ENCODE measurements around the gene RNF113B. TPM values are rescaled to one million over a fixed set of nuclear protein-coding genes. Genes with fewer than 3 reads are reported as not detected.

RNF113B gene
- total RNA-seq, 2 experiments from 2014 or later, result not detected

- Mint-ChIP-seq H3K36me3 (ENCODE audit: low read depth) (no peaks in the 10 kb centered on the region), H3K27me3 (no peaks in the 10 kb centered on the region), H3K4me1 (no peaks in the 10 kb centered on the region), H3K4me3 (no peak overlapping the region), H3K9me3 (no peaks in the 10 kb centered on the region), H3K27ac (no peak overlapping the region)
- ChIA-PET CTCF (interaction anchor here (0.9 kb wide), 1 partner anchor 15 kb away, joined by 3 read pairs; no protein-coding TSS in a partner anchor), POLR2A (no interaction called here)
- no peak for DNase-seq
These were observed 38.4 kb upstream of the RNF113B start for GRCh38 chr13:98215508-98215907.

- ChIA-PET CTCF (interaction anchor here (1.1 kb wide), 1 partner anchor 9 kb away, joined by 3 read pairs; no protein-coding TSS in a partner anchor), POLR2A (no interaction called here)
- H3K27me3 Mint-ChIP-seq, result no peaks in the 10 kb centered on the region
- DNase-seq, result no peak
- H3K27ac Mint-ChIP-seq, result no peak overlapping the region
- no peak overlapping the region for H3K4me3 Mint-ChIP-seq
- no peaks in the 10 kb centered on the region for H3K9me3 Mint-ChIP-seq
- no peaks in the 10 kb centered on the region for H3K4me1 Mint-ChIP-seq
- H3K36me3 Mint-ChIP-seq (ENCODE audit: low read depth), result no peaks in the 10 kb centered on the region
These were observed 37.6 kb upstream of the RNF113B start for GRCh38 chr13:98214707-98215106.

GRCh38 chr13:98214008-98214643, 37.1 kb upstream of the RNF113B start:
- Mint-ChIP-seq H3K36me3 (ENCODE audit: low read depth) (no peaks in the 10 kb centered on the region), H3K4me1 (no peaks in the 10 kb centered on the region), H3K4me3 (no peak overlapping the region), H3K27ac (no peak overlapping the region), H3K27me3 (no peaks in the 10 kb centered on the region), H3K9me3 (no peaks in the 10 kb centered on the region)
- no peak for DNase-seq
- ChIA-PET CTCF (interaction anchor here (1.1 kb wide), 1 partner anchor 9 kb away, joined by 3 read pairs; no protein-coding TSS in a partner anchor), POLR2A (no interaction called here)

- H3K4me3 Mint-ChIP-seq, result no peak overlapping the region
- ChIA-PET CTCF (no interaction called here), POLR2A (no interaction called here)
- no peak overlapping the region for H3K27ac Mint-ChIP-seq
- H3K36me3 Mint-ChIP-seq (ENCODE audit: low read depth), result no peaks in the 10 kb centered on the region
- no peaks in the 10 kb centered on the region for H3K4me1 Mint-ChIP-seq
- H3K27me3 Mint-ChIP-seq, result no peaks in the 10 kb centered on the region
- DNase-seq, result no peak
- no peaks in the 10 kb centered on the region for H3K9me3 Mint-ChIP-seq
These were observed 36.3 kb upstream of the RNF113B start for GRCh38 chr13:98213354-98213753.

GRCh38 chr13:98212763-98213162, 35.7 kb upstream of the RNF113B start:
- ChIA-PET CTCF (no interaction called here), POLR2A (no interaction called here)

GRCh38 chr13:98208606-98209005, 31.5 kb upstream of the RNF113B start:
- H3K4me1 Mint-ChIP-seq, result no peaks in the 10 kb centered on the region
- no peak overlapping the region for H3K27ac Mint-ChIP-seq
- POLR2A ChIA-PET, result no interaction called here
- H3K27me3 Mint-ChIP-seq, result no peaks in the 10 kb centered on the region
- no peaks in the 10 kb centered on the region for H3K9me3 Mint-ChIP-seq
- no peak for DNase-seq
- H3K4me3 Mint-ChIP-seq, result no peak overlapping the region
- CTCF ChIA-PET, result no interaction called here
- no peaks in the 10 kb centered on the region for H3K36me3 Mint-ChIP-seq (ENCODE audit: low read depth)

More at GRCh38 chr13:98212763-98213162, 35.7 kb upstream of the RNF113B start:
- Mint-ChIP-seq H3K27me3 (no peaks in the 10 kb centered on the region), H3K36me3 (ENCODE audit: low read depth) (no peaks in the 10 kb centered on the region), H3K9me3 (no peaks in the 10 kb centered on the region), H3K4me1 (no peaks in the 10 kb centered on the region), H3K4me3 (no peak overlapping the region), H3K27ac (no peak overlapping the region)
- no peak for DNase-seq

GRCh38 chr13:98207416-98207815, 30.3 kb upstream of the RNF113B start:
- POLR2A ChIA-PET, result no interaction called here
- no peaks in the 10 kb centered on the region for H3K27me3 Mint-ChIP-seq
- no peak overlapping the region for H3K4me3 Mint-ChIP-seq
- CTCF ChIA-PET, result interaction anchor here (0.6 kb wide), 1 partner anchor 141 kb away, joined by 3 read pairs; no protein-coding TSS in a partner anchor
- no peak for DNase-seq
- H3K27ac Mint-ChIP-seq, result no peak overlapping the region
- no peaks in the 10 kb centered on the region for H3K9me3 Mint-ChIP-seq
- H3K36me3 Mint-ChIP-seq (ENCODE audit: low read depth), result no peaks in the 10 kb centered on the region
- H3K4me1 Mint-ChIP-seq, result no peaks in the 10 kb centered on the region

GRCh38 chr13:98206946-98207345, 29.9 kb upstream of the RNF113B start:
- H3K27me3 Mint-ChIP-seq, result no peaks in the 10 kb centered on the region
- H3K4me1 Mint-ChIP-seq, result no peaks in the 10 kb centered on the region
- ChIA-PET CTCF (interaction anchor here (0.6 kb wide), 1 partner anchor 141 kb away, joined by 3 read pairs; no protein-coding TSS in a partner anchor), POLR2A (no interaction called here)
- H3K27ac Mint-ChIP-seq, result no peak overlapping the region
- no peaks in the 10 kb centered on the region for H3K36me3 Mint-ChIP-seq (ENCODE audit: low read depth)
- no peaks in the 10 kb centered on the region for H3K9me3 Mint-ChIP-seq
- H3K4me3 Mint-ChIP-seq, result no peak overlapping the region
- no peak for DNase-seq

- Mint-ChIP-seq H3K4me1 (no peaks in the 10 kb centered on the region), H3K27ac (no peak overlapping the region), H3K27me3 (peaks cover 3% of the 10 kb centered on the region), H3K9me3 (no peaks in the 10 kb centered on the region), H3K4me3 (no peak overlapping the region), H3K36me3 (ENCODE audit: low read depth) (no peaks in the 10 kb centered on the region)
- no peak for DNase-seq
- ChIA-PET CTCF (interaction anchor here (1.3 to 1.4 kb wide), 2 partner anchors 10 to 20 kb away, joined by 3 read pairs; no protein-coding TSS in a partner anchor), POLR2A (no interaction called here)
These were observed 27.5 kb upstream of the RNF113B start for GRCh38 chr13:98204546-98204945.

GRCh38 chr13:98203646-98204326, 26.7 kb upstream of the RNF113B start:
- DNase-seq, result no peak
- Mint-ChIP-seq H3K9me3 (no peaks in the 10 kb centered on the region), H3K4me1 (no peaks in the 10 kb centered on the region), H3K4me3 (no peak overlapping the region), H3K27me3 (peaks cover 5% of the 10 kb centered on the region), H3K27ac (no peak overlapping the region), H3K36me3 (ENCODE audit: low read depth) (no peaks in the 10 kb centered on the region)
- ChIA-PET CTCF (no interaction called here), POLR2A (no interaction called here)

- Mint-ChIP-seq H3K9me3 (no peaks in the 10 kb centered on the region), H3K4me1 (no peaks in the 10 kb centered on the region), H3K4me3 (no peak overlapping the region), H3K27me3 (peaks cover 5% of the 10 kb centered on the region), H3K27ac (no peak overlapping the region), H3K36me3 (ENCODE audit: low read depth) (no peaks in the 10 kb centered on the region)
- ChIA-PET CTCF (no interaction called here), POLR2A (no interaction called here)
- DNase-seq, result no peak
These were observed 24.9 kb upstream of the RNF113B start for GRCh38 chr13:98201984-98202383.

- no peaks in the 10 kb centered on the region for H3K4me1 Mint-ChIP-seq
- peaks cover 5% of the 10 kb centered on the region for H3K27me3 Mint-ChIP-seq
- H3K36me3 Mint-ChIP-seq (ENCODE audit: low read depth), result no peaks in the 10 kb centered on the region
- no peak overlapping the region for H3K27ac Mint-ChIP-seq
- H3K4me3 Mint-ChIP-seq, result no peak overlapping the region
- POLR2A ChIA-PET, result no interaction called here
- no peak for DNase-seq
- CTCF ChIA-PET, result no interaction called here
- H3K9me3 Mint-ChIP-seq, result no peaks in the 10 kb centered on the region
These were observed 24.1 kb upstream of the RNF113B start for GRCh38 chr13:98201189-98201588.

- ChIA-PET CTCF (interaction anchor here (0.6 to 1.3 kb wide), 3 partner anchors 15 to 453 kb away, joined by 3 read pairs; no protein-coding TSS in a partner anchor), POLR2A (no interaction called here)
- Mint-ChIP-seq H3K4me1 (no peaks in the 10 kb centered on the region), H3K4me3 (no peak overlapping the region), H3K9me3 (no peaks in the 10 kb centered on the region), H3K27me3 (peaks cover 5% of the 10 kb centered on the region), H3K27ac (no peak overlapping the region), H3K36me3 (ENCODE audit: low read depth) (no peaks in the 10 kb centered on the region)
- DNase-seq, result no peak
These were observed 23.3 kb upstream of the RNF113B start for GRCh38 chr13:98200211-98200878.
